HepG2 (cell line): Measurements from ENCODE around the gene FAM131A. TPM values are rescaled to one million over a fixed set of nuclear protein-coding genes. Genes with fewer than 3 reads are reported as not detected.

Source experiments
- ATAC-seq: fragments of 200-7000 bp; cut with Tn5 transposase; 3 replicates; pipeline ENCODE4 v1.9.1; 2020; ENCODE audit warnings: mild to moderate bottlenecking, moderate library complexity
- BruUV-seq: library from RNA; stranded (reverse); fragments of 400-500 nt; replicated peaks from 2 replicates; lab custom pipeline; 2021; lab: Mats Ljungman, UMichigan
- CTCF ChIA-PET: fragments of 300-600 bp; formaldehyde crosslinking; extraction: SDS; loops from one replicate; lab custom pipeline; 2021; ENCODE audit warnings: low total read pairs, inconsistent platforms, low intra/inter-chr PET ratio; lab: Yijun Ruan, JAX
- POLR2A ChIA-PET: fragments of 350-600 bp; sonication (Branson Sonifier 250); formaldehyde crosslinking; loops from one replicate; lab custom pipeline; 2020; ENCODE audit warnings: antibody characterized with exemption, inconsistent platforms; lab: Yijun Ruan, JAX
- DNase-seq: peaks from one replicate; pipeline ENCODE4 v3.0.0-alpha.2; 2015; ENCODE audit warnings: low spot score
- FAIRE-seq: peaks from 3 replicates; lab custom pipeline; 2011; peaks lifted over from hg19 to GRCh38; lab: Jason Lieb, UNC
- H2AFZ ChIP-seq: one replicate; pipeline ENCODE4 v1.6.1; 2011; ENCODE audit warnings: low read length, inconsistent platforms
- H3K27ac ChIP-seq: fragments of 300-600 bp; 3 replicates; pipeline ENCODE4 v1.8.0; 2011; ENCODE audit warnings: mixed run types, mild to moderate bottlenecking, mixed read lengths, low read length, inconsistent platforms; ENCODE audit not compliant: insufficient read depth; ENCODE audit errors: extremely low read length
- H3K27me3 ChIP-seq, 2 experiments: fragments of 200-600 bp in 1 of 2; 2 replicates in 1 of 2; 3 replicates in 1 of 2; pipeline versions ENCODE4 v1.6.0 to v1.8.0; 2011; ENCODE audit warnings: low read length in 2 of 2, mild to moderate bottlenecking in 2 of 2, moderate library complexity in 2 of 2, inconsistent platforms in 1 of 2; ENCODE audit not compliant: insufficient read depth in 2 of 2, control insufficient read depth in 1 of 2
- H3K36me3 ChIP-seq, 2 experiments: fragments of 200-600 bp in 1 of 2; replicated peaks in 1 of 2; 2 replicates in 1 of 2; 3 replicates in 1 of 2; pipeline versions ENCODE4 v1.5.1 to v1.8.0; 2011; ENCODE audit warnings: low read length in 2 of 2, inconsistent platforms in 1 of 2; ENCODE audit not compliant: insufficient read depth in 2 of 2, control insufficient read depth in 1 of 2
- H3K4me1 ChIP-seq: 2 replicates; pipeline ENCODE4 v1.5.1; 2012; ENCODE audit warnings: low read length, inconsistent platforms; ENCODE audit not compliant: insufficient read depth
- H3K4me2 ChIP-seq: 2 replicates; pipeline ENCODE4 v1.6.0; 2011; ENCODE audit warnings: low read depth, low read length, inconsistent platforms
- H3K4me3 ChIP-seq, 3 experiments: fragments of 200-600 bp in 1 of 3; sonication (generic), shearing (Covaris generic) in 1 of 3; replicated peaks in 1 of 3; 2 replicates each; pipeline ENCODE4 v1.5.1; 2011 to 2016; ENCODE audit warnings: low read length in 3 of 3, inconsistent platforms in 2 of 3, low read depth in 2 of 3, mild to moderate bottlenecking in 2 of 3, control low read depth in 1 of 3, mixed read lengths in 1 of 3; ENCODE audit not compliant: insufficient read depth in 1 of 3
- H3K79me2 ChIP-seq: one replicate; pipeline ENCODE4 v1.6.1; 2011; ENCODE audit warnings: low read length, inconsistent platforms; ENCODE audit not compliant: insufficient read depth
- H3K9ac ChIP-seq: 2 replicates; pipeline ENCODE4 v1.6.0; 2011; ENCODE audit warnings: mild to moderate bottlenecking, low read depth, low read length, inconsistent platforms; ENCODE audit not compliant: insufficient read depth
- H3K9me3 ChIP-seq: 2 replicates; pipeline ENCODE4 v1.5.1; 2012; ENCODE audit warnings: mild to moderate bottlenecking, low read length
- H4K20me1 ChIP-seq: 2 replicates; pipeline ENCODE4 v1.6.0; 2011; ENCODE audit warnings: inconsistent platforms, mild to moderate bottlenecking, low read length, moderate library complexity; ENCODE audit not compliant: insufficient read depth
- ATAD3A ChIP-seq: sonication (generic); formaldehyde crosslinking; IDR thresholded peaks from 2 replicates; pipeline ENCODE4 v1.4.0; 2020; ENCODE audit warnings: missing genetic modification reagents
- CHD2 ChIP-seq: IDR thresholded peaks from 2 replicates; pipeline ENCODE4 v1.6.1; 2011; ENCODE audit warnings: low read depth, low read length, improper control_type of control experiment
- DMTF1 ChIP-seq: sonication (generic); formaldehyde crosslinking; IDR thresholded peaks from 2 replicates; pipeline ENCODE4 v1.4.0; 2020; ENCODE audit warnings: mild to moderate bottlenecking, missing genetic modification reagents
- FIP1L1 ChIP-seq: fragments of 200-400 bp; formaldehyde crosslinking; IDR thresholded peaks from 2 replicates; pipeline ENCODE4 v1.6.1; 2018; ENCODE audit warnings: low read depth, mild to moderate bottlenecking, low read length, moderate library complexity, borderline replicate concordance; ENCODE audit not compliant: insufficient read depth
- FOXP1 ChIP-seq, 2 experiments: fragments of 450-650 bp in 1 of 2; IDR thresholded peaks; 2 replicates each; pipeline ENCODE4 v1.6.1; 2017 to 2018; ENCODE audit warnings: antibody characterized with exemption in 1 of 2
- HNRNPH1 ChIP-seq: fragments of 200-400 bp; formaldehyde crosslinking; optimal IDR thresholded peaks from 2 replicates; pipeline ENCODE3; 2017; ENCODE audit warnings: mild to moderate bottlenecking, low read depth, low read length
- HOMEZ ChIP-seq: IDR thresholded peaks from 2 replicates; pipeline ENCODE4 v1.6.1; 2016; ENCODE audit warnings: low read depth
- JUNB ChIP-seq: sonication (generic); formaldehyde crosslinking; IDR thresholded peaks from 2 replicates; pipeline ENCODE4 v1.8.0; 2022; ENCODE audit warnings: missing genetic modification reagents, mild to moderate bottlenecking, borderline replicate concordance
- MED8 ChIP-seq: sonication (generic); formaldehyde crosslinking; IDR thresholded peaks from 2 replicates; pipeline ENCODE4 v1.8.1; 2023; ENCODE audit warnings: mild to moderate bottlenecking, missing genetic modification reagents; ENCODE audit not compliant: insufficient replicate concordance
- SNAI1 ChIP-seq: sonication (generic); formaldehyde crosslinking; IDR thresholded peaks from 2 replicates; pipeline ENCODE4 v1.5.0; 2020; ENCODE audit warnings: mild to moderate bottlenecking, missing genetic modification reagents, borderline replicate concordance
- SSRP1 ChIP-seq: IDR thresholded peaks from 2 replicates; pipeline ENCODE4 v1.6.1; 2016; ENCODE audit warnings: control low read depth
- ZNF18 ChIP-seq: sonication (generic); formaldehyde crosslinking; IDR thresholded peaks from 2 replicates; pipeline ENCODE4 v1.8.0; 2022; ENCODE audit warnings: mild to moderate bottlenecking, missing genetic modification reagents; ENCODE audit not compliant: insufficient replicate concordance
- ZNF547 ChIP-seq: sonication (generic); formaldehyde crosslinking; IDR thresholded peaks from 2 replicates; pipeline ENCODE4 v1.5.1; 2020; ENCODE audit warnings: mild to moderate bottlenecking, missing genetic modification reagents
- ZNF567 ChIP-seq: sonication (generic); formaldehyde crosslinking; IDR thresholded peaks from 2 replicates; pipeline ENCODE4 v1.8.1; 2023; ENCODE audit warnings: mild to moderate bottlenecking, missing genetic modification reagents, borderline replicate concordance
- ZNF709 ChIP-seq: sonication (generic); formaldehyde crosslinking; IDR thresholded peaks from 2 replicates; pipeline ENCODE4 v1.5.0; 2020; ENCODE audit warnings: mild to moderate bottlenecking, missing genetic modification reagents
- ZNF770 ChIP-seq: sonication (generic); formaldehyde crosslinking; IDR thresholded peaks from 2 replicates; pipeline ENCODE4 v1.5.0; 2020; ENCODE audit warnings: mild to moderate bottlenecking, missing genetic modification reagents
- in situ Hi-C: cut with HindIII; loops from 2 replicates; pipeline ENCODE4 v1.10.0; 2017; ENCODE audit warnings: low pct_unique_long_range_greater_than_20kb; ENCODE audit not compliant: extremely low pct_ligation_motif_present
- intact Hi-C: fragments of 100-400 bp; cut with micrococcal nuclease; formaldehyde crosslinking; loops from one replicate; pipeline ENCODE4 v1.10.0; 2022; ENCODE audit not compliant: unreplicated experiment
- polyA plus RNA-seq, 8 experiments: library from polyadenylated mRNA; depleted of rRNA in 3 of 8; stranded (reverse) in 7 of 8; unstranded in 1 of 8; fragments of >200 nt; fragmentation: Illumina TruSeq in 4 of 8; extraction: Trizol in 4 of 8; gene quantifications; 2 replicates each; pipeline versions ENCODE4 v1.2.1 to v1.2.3, GENCODE V29; 2011 to 2016; ENCODE audit warnings: low read depth in 4 of 8, missing spikeins in 1 of 8, mixed read lengths in 1 of 8; ENCODE audit not compliant: insufficient read depth in 1 of 8
- total RNA-seq, 5 experiments: library from RNA; depleted of rRNA; stranded (reverse); fragments of >200 nt; fragmentation: Illumina TruSeq; extraction: Trizol; gene quantifications; 2 replicates each; pipeline ENCODE4 v1.2.3, GENCODE V29; 2016; ENCODE audit warnings: low read depth in 1 of 5

The FAM131A gene
- total and polyA plus RNA-seq, 2 of the 13 experiments (the other 11 are each of a cell fraction or from before 2014, with no cell fraction given): 9.2 to 9.3 TPM

GRCh38 chr3:184308744-184309143 is 28.7 kb upstream of the FAM131A start (continued):
- TF ChIP-seq FOXP1 (IDR thresholded peaks at IDR 0.05) (no peak), FOXP1 (CRISPR knock-in tag; IDR thresholded peaks at IDR 0.05) (no peak), HNRNPH1 (no peak), ZNF709 (CRISPR knock-in tag) (no peak)

- POLR2A ChIA-PET: interaction anchor here (1.3 kb wide), 1 partner anchor 9 kb away, joined by 4 read pairs; no protein-coding TSS in a partner anchor
- Histone ChIP-seq H3K9me3 (no peaks in the 10 kb centered on the region), H3K79me2 (peaks cover 19% of the 10 kb centered on the region)
These were observed 25.8 kb upstream of the FAM131A start for GRCh38 chr3:184311633-184312032.

More at GRCh38 chr3:184311633-184312032, 25.8 kb upstream of the FAM131A start:
- H3K9ac ChIP-seq: no peak overlapping the region
- H3K27ac ChIP-seq: no peak overlapping the region
- no peak overlapping the region for H3K4me3 ChIP-seq
- no peak for DNase-seq
- peaks cover 12% of the 10 kb centered on the region for H3K4me1 ChIP-seq
- CTCF ChIA-PET: no interaction called here
- intact Hi-C loops: no loop called here
- H3K27me3 ChIP-seq: no peaks in the 10 kb centered on the region; a peak in 2 of 5 replicates
- in situ Hi-C loops: no loop called here
- ATAC-seq: no peak
- H2AFZ ChIP-seq: no peak overlapping the region
- BruUV-seq: no TSS peak
- H3K4me2 ChIP-seq: no peak overlapping the region
- TF ChIP-seq ZNF547 (CRISPR knock-in tag) (no peak), MED8 (CRISPR knock-in tag) (no peak), CHD2 (no peak), SSRP1 (CRISPR knock-in tag) (no peak), JUNB (CRISPR knock-in tag) (no peak), HOMEZ (CRISPR knock-in tag) (no peak), ATAD3A (CRISPR knock-in tag) (no peak), DMTF1 (CRISPR knock-in tag) (no peak), SNAI1 (no peak), ZNF18 (CRISPR knock-in tag) (no peak), ZNF567 (CRISPR knock-in tag) (no peak), ZNF770 (no peak), FIP1L1 (no peak)
- peaks cover 9% of the 10 kb centered on the region for H4K20me1 ChIP-seq
- FAIRE-seq: no peak
- H3K36me3 ChIP-seq: peaks cover 11 to 28% of the 10 kb centered on the region in 2 experiments; a peak in 4 of 5 replicates
